ENCODE data around the gene LHFPL3. TPM values are rescaled to one million over a fixed set of nuclear protein-coding genes. Genes with fewer than 3 reads are reported as not detected.
"Not testable (repeated sequence)": the region's sequence is repeated elsewhere in the genome, so short reads cannot be mapped to it uniquely, and the experiment has no call there.

The LHFPL3 gene
- total RNA-seq, 2 donors from 2014 or later, result not detected

GRCh38 chr7:104936546-104936945 lies 608.1 kb downstream of the LHFPL3 start:
- no peaks in the 10 kb centered on the region for H3K27me3 Mint-ChIP-seq
- ATAC-seq (no peak), DNase-seq (ENCODE audit: low spot score) (no peak)
- no peak overlapping the region for H3K27ac Mint-ChIP-seq
- H3K9me3 Mint-ChIP-seq, result no peaks in the 10 kb centered on the region
- H3K4me1 Mint-ChIP-seq (ENCODE audit: low read depth in 2 of 2), result peaks cover 18 to 26% of the 10 kb centered on the region in 2 donors
- H3K36me3 Mint-ChIP-seq, result peaks cover 8% of the 10 kb centered on the region
- H3K4me3 Mint-ChIP-seq, result no peak overlapping the region

GRCh38 chr7:104937489-104937888 lies 609.1 kb downstream of the LHFPL3 start:
- H3K27ac Mint-ChIP-seq; H3K27me3 Mint-ChIP-seq; ATAC-seq; DNase-seq (ENCODE audit: low spot score); H3K9me3 Mint-ChIP-seq; H3K4me3 Mint-ChIP-seq: not testable (repeated sequence)
- Mint-ChIP-seq H3K4me1 (ENCODE audit: low read depth in 2 of 2) (peaks cover 23 to 28% of the 10 kb centered on the region in 2 donors), H3K36me3 (peaks cover 13% of the 10 kb centered on the region)

GRCh38 chr7:104938741-104939390 lies 610.5 kb downstream of the LHFPL3 start:
- Mint-ChIP-seq H3K4me3 (no peak overlapping the region), H3K27me3 (no peaks in the 10 kb centered on the region), H3K36me3 (peaks cover 24% of the 10 kb centered on the region), H3K4me1 (ENCODE audit: low read depth in 2 of 2) (peaks cover 29 to 31% of the 10 kb centered on the region in 2 donors), H3K27ac (peak overlapping the region in 1 of 2 donors; percentile 30), H3K9me3 (no peaks in the 10 kb centered on the region)
- DNase-seq (ENCODE audit: low spot score) (no peak), ATAC-seq (no peak)

GRCh38 chr7:104940023-104940710 lies 611.8 kb downstream of the LHFPL3 start:
- no peak for ATAC-seq

GRCh38 chr7:104943502-104944343 lies 615.3 kb downstream of the LHFPL3 start:
- ATAC-seq (peak; percentile 4 to 51), DNase-seq (ENCODE audit: low spot score) (peak; percentile 71)
- Mint-ChIP-seq H3K4me1 (ENCODE audit: low read depth in 2 of 2) (peaks cover 63 to 71% of the 10 kb centered on the region in 2 donors), H3K9me3 (no peaks in the 10 kb centered on the region), H3K27ac (peak overlapping the region; percentile 100), H3K36me3 (peaks cover 35% of the 10 kb centered on the region), H3K27me3 (no peaks in the 10 kb centered on the region), H3K4me3 (peak overlapping the region; percentile 99)

More at GRCh38 chr7:104940023-104940710, 611.8 kb downstream of the LHFPL3 start:
- peaks cover 30% of the 10 kb centered on the region for H3K36me3 Mint-ChIP-seq
- H3K4me3 Mint-ChIP-seq, result peak overlapping the region; percentile 99
- DNase-seq (ENCODE audit: low spot score), result no peak
- H3K9me3 Mint-ChIP-seq, result no peaks in the 10 kb centered on the region
- H3K4me1 Mint-ChIP-seq (ENCODE audit: low read depth in 2 of 2), result peaks cover 35 to 44% of the 10 kb centered on the region in 2 donors
- no peaks in the 10 kb centered on the region for H3K27me3 Mint-ChIP-seq
- H3K27ac Mint-ChIP-seq, result peak overlapping the region; percentile 100

GRCh38 chr7:104945599-104945956 lies 617.2 kb downstream of the LHFPL3 start:
- Mint-ChIP-seq H3K4me1 (ENCODE audit: low read depth in 2 of 2) (peaks cover 60 to 63% of the 10 kb centered on the region in 2 donors), H3K36me3 (peaks cover 35% of the 10 kb centered on the region), H3K27ac (peak overlapping the region; percentile 100), H3K4me3 (peak overlapping the region; percentile 99), H3K27me3 (no peaks in the 10 kb centered on the region), H3K9me3 (no peaks in the 10 kb centered on the region)
- ATAC-seq (no peak), DNase-seq (ENCODE audit: low spot score) (no peak)

GRCh38 chr7:104946338-104946737 lies 617.9 kb downstream of the LHFPL3 start:
- H3K4me3 Mint-ChIP-seq, result peak overlapping the region; percentile 99
- ATAC-seq, result no peak
- H3K36me3 Mint-ChIP-seq, result peaks cover 29% of the 10 kb centered on the region
- DNase-seq (ENCODE audit: low spot score), result no peak
- H3K4me1 Mint-ChIP-seq (ENCODE audit: low read depth in 2 of 2), result peaks cover 59 to 63% of the 10 kb centered on the region in 2 donors
- peak overlapping the region; percentile 100 for H3K27ac Mint-ChIP-seq
- H3K9me3 Mint-ChIP-seq, result no peaks in the 10 kb centered on the region
- no peaks in the 10 kb centered on the region for H3K27me3 Mint-ChIP-seq

GRCh38 chr7:104950006-104950405 lies 621.6 kb downstream of the LHFPL3 start:
- H3K27me3 Mint-ChIP-seq, result no peaks in the 10 kb centered on the region
- H3K27ac Mint-ChIP-seq, result peak overlapping the region; percentile 71 to 88
- peak overlapping the region; percentile 69 for H3K4me3 Mint-ChIP-seq
- H3K9me3 Mint-ChIP-seq, result no peaks in the 10 kb centered on the region
- ATAC-seq (no peak), DNase-seq (ENCODE audit: low spot score) (no peak)
- peaks cover 57% of the 10 kb centered on the region in 2 donors for H3K4me1 Mint-ChIP-seq (ENCODE audit: low read depth in 2 of 2)
- H3K36me3 Mint-ChIP-seq, result peaks cover 12% of the 10 kb centered on the region

GRCh38 chr7:104950754-104951153 lies 622.4 kb downstream of the LHFPL3 start:
- Mint-ChIP-seq H3K27ac (peak overlapping the region; percentile 71 to 88), H3K9me3 (no peaks in the 10 kb centered on the region), H3K27me3 (no peaks in the 10 kb centered on the region)

GRCh38 chr7:104951546-104951945 lies 623.1 kb downstream of the LHFPL3 start:
- H3K27me3 Mint-ChIP-seq, result no peaks in the 10 kb centered on the region
- H3K4me3 Mint-ChIP-seq, result peak overlapping the region; percentile 69
- peaks cover 12% of the 10 kb centered on the region for H3K36me3 Mint-ChIP-seq
- no peaks in the 10 kb centered on the region for H3K9me3 Mint-ChIP-seq
- H3K4me1 Mint-ChIP-seq (ENCODE audit: low read depth in 2 of 2), result peaks cover 57 to 60% of the 10 kb centered on the region in 2 donors
- DNase-seq (ENCODE audit: low spot score) (no peak), ATAC-seq (peak; percentile 68 to 75)
- H3K27ac Mint-ChIP-seq, result peak overlapping the region; percentile 71 to 88

More at GRCh38 chr7:104950754-104951153, 622.4 kb downstream of the LHFPL3 start:
- H3K4me3 Mint-ChIP-seq, result peak overlapping the region; percentile 69
- peaks cover 56 to 57% of the 10 kb centered on the region in 2 donors for H3K4me1 Mint-ChIP-seq (ENCODE audit: low read depth in 2 of 2)
- H3K36me3 Mint-ChIP-seq, result peaks cover 12% of the 10 kb centered on the region
- DNase-seq (ENCODE audit: low spot score), result no peak
- no peak for ATAC-seq

- Mint-ChIP-seq H3K36me3 (peaks cover 12% of the 10 kb centered on the region), H3K4me1 (ENCODE audit: low read depth in 2 of 2) (peaks cover 61 to 62% of the 10 kb centered on the region in 2 donors), H3K27me3 (no peaks in the 10 kb centered on the region), H3K9me3 (no peaks in the 10 kb centered on the region), H3K4me3 (peak overlapping the region; percentile 60), H3K27ac (peak overlapping the region; percentile 97 to 100)
- ATAC-seq (no peak), DNase-seq (ENCODE audit: low spot score) (no peak)
Measured at GRCh38 chr7:104955276-104955675, 626.9 kb downstream of the LHFPL3 start.

Data from natural killer cell treated with Interleukin-12 subunit alpha and Interleukin-12 subunit beta and Interleukin-15 and Interleukin-18, amount 100 ng/mL, for 72 hours (primary cell).